Measurements from ENCODE around the gene SLC9A3. TPM values are rescaled to one million over a fixed set of nuclear protein-coding genes. Genes with fewer than 3 reads are reported as not detected.

SLC9A3 gene
- total RNA-seq, 1 experiment from 2014 or later = 0.85 TPM

DNA sequence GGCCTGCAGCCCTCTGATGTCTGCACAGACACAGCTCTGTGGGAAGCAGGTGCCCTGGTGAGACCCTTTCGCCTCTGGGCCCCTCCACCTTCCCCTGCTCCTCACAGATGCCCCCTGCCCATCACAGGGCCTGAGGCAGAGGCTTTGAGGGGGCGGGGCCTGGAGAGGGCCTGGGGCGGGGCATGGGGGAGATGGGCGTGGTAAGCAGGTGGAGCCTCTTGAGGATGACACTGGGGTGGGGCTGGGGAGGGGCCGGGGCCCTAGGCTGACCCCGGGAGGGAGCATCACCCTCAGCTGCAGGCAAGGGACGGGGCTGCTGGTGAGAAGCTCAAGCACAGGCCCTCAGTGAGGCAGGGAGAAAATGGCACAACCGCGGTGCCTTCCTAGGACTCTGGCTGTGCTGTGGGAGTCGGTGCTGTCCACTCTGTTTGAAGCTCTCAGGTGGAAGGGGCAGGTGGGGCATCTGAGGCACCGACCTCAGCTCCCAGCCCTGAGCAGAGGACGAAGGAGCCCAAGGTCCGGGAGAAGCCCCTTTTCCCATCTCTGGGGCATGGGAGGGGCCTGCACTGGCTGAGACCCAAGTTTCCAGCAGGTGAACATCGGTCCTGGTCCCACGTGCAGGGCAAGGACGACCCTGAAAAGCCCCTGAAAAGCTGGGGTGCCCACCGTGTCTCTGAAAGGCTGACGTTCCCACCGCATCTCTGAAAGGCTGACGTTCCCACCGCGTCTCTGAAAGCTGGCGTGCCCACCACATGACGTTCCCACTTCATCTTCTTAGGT is 17.5 kb upstream of the SLC9A3 start:
- DNase-seq = peak; percentile 71

More for the DNA sequence above, 17.5 kb upstream of the SLC9A3 start:
- H2AFZ ChIP-seq (ENCODE audit: low read length) = no peak overlapping the region
- no peak overlapping the region for H2BK12ac ChIP-seq (ENCODE audit: insufficient read length, low read depth, low read length)
- H4K8ac ChIP-seq (replicated peaks; ENCODE audit: insufficient read length, low read depth, low read length) = no peak overlapping the region
- H3K27me3 ChIP-seq (ENCODE audit: insufficient read depth, low read length) = no peaks in the 10 kb centered on the region
- Mint-ChIP-seq H3K27ac (no peak overlapping the region), H3K4me1 (peaks cover 0 to 5% of the 10 kb centered on the region in 2 experiments; a peak in 1 of 4 replicates), H3K36me3 (ENCODE audit: insufficient read depth in 1 of 3, low read depth in 3 of 3) (no peaks in the 10 kb centered on the region), H3K9me3 (no peaks in the 10 kb centered on the region), H3K4me3 (no peak overlapping the region), H3K27me3 (ENCODE audit: low read depth) (peaks cover 41% of the 10 kb centered on the region)
- H3K4me2 ChIP-seq (ENCODE audit: insufficient read depth, insufficient read length, low read length) = no peak overlapping the region
- TF ChIP-seq CTCF (conservative IDR thresholded peaks at IDR 0.05) = no peak
- no peak overlapping the region for H2BK120ac ChIP-seq (ENCODE audit: low read depth, low read length, poor library complexity, severe bottlenecking)
- no peak overlapping the region for H4K91ac ChIP-seq (ENCODE audit: insufficient read length, low read depth, low read length)
- H3K23me2 ChIP-seq (ENCODE audit: insufficient read length, low read depth, low read length, poor library complexity, severe bottlenecking) = no peaks in the 10 kb centered on the region
- no CpG with 5 or more reads among the region's 24 CpGs for WGBS (ENCODE audit: extremely low coverage, insufficient read length, low lambda C conversion rate)
- no peak overlapping the region; the same call in 1 of the 2 replicates for H3K14ac ChIP-seq (ENCODE audit: insufficient read depth, low read length)
- no peak overlapping the region for H2BK20ac ChIP-seq (ENCODE audit: low read depth, low read length, poor library complexity, severe bottlenecking)
- no peaks in the 10 kb centered on the region for H3K79me1 ChIP-seq (ENCODE audit: insufficient read depth, low read depth, low read length, poor library complexity, severe bottlenecking)
- H2BK15ac ChIP-seq (ENCODE audit: low read depth, low read length) = no peak overlapping the region
- no peak overlapping the region for H2AK5ac ChIP-seq (ENCODE audit: insufficient read length, low read length)
- H3K9me3 ChIP-seq (ENCODE audit: control insufficient read depth, low read depth, low read length) = no peaks in the 10 kb centered on the region
- H4K20me1 ChIP-seq (ENCODE audit: control insufficient read depth, insufficient read depth, insufficient read length) = no peaks in the 10 kb centered on the region
- H3T11ph ChIP-seq (ENCODE audit: low read length) = no peak overlapping the region
- H3K4ac ChIP-seq (ENCODE audit: low read depth, low read length) = no peak overlapping the region
- no peaks in the 10 kb centered on the region for H3K4me1 ChIP-seq (ENCODE audit: insufficient read depth, low read length)
- no peak overlapping the region for H3K9ac ChIP-seq (ENCODE audit: extremely low read depth, insufficient read length, low read length)
- H3K79me2 ChIP-seq (ENCODE audit: insufficient read depth, low read length) = no peaks in the 10 kb centered on the region
- no peak overlapping the region for H3K56ac ChIP-seq (ENCODE audit: insufficient read length, low read depth, low read length)
- no peak overlapping the region for H4K5ac ChIP-seq (ENCODE audit: insufficient read length, low read depth, low read length)
- no peak overlapping the region for H2BK5ac ChIP-seq (ENCODE audit: insufficient read length, low read length)
- H3K18ac ChIP-seq (ENCODE audit: insufficient read length, low read depth, low read length) = no peak overlapping the region
- no peak overlapping the region for H3K27ac ChIP-seq (ENCODE audit: insufficient read length, low read depth, low read length)
- H3K23ac ChIP-seq (ENCODE audit: insufficient read length, low read depth, low read length) = no peak overlapping the region

Data from H9 (cell line).